GM12878 (cell line): Measurements from ENCODE around the gene UBAC2. TPM values are rescaled to one million over a fixed set of nuclear protein-coding genes. Genes with fewer than 3 reads are reported as not detected.

Experiments
- ATAC-seq: fragments of 200-7000 bp; cut with Tn5 transposase; 3 replicates; pipeline ENCODE4 v1.9.1; 2020; ENCODE audit warnings: mild to moderate bottlenecking, moderate library complexity
- BruUV-seq: library from RNA; stranded (reverse); fragments of 400-500 nt; replicated peaks from 2 replicates; lab custom pipeline; 2021; lab: Mats Ljungman, UMichigan
- CTCF ChIA-PET: fragments of 300-600 bp; sonication (Branson Sonifier 250); formaldehyde crosslinking; extraction: SDS; loops from one replicate; lab custom pipeline; 2021; ENCODE audit warnings: inconsistent platforms; lab: Yijun Ruan, JAX
- POLR2A ChIA-PET: fragments of 350-600 bp; formaldehyde crosslinking; extraction: SDS; loops from one replicate; lab custom pipeline; 2021; ENCODE audit warnings: inconsistent platforms; lab: Charles Lee
- RAD21 ChIA-PET: fragments of 300-600 bp; sonication (Branson Sonifier 250); formaldehyde crosslinking; loops from one replicate; lab custom pipeline; 2023; ENCODE audit warnings: antibody characterized with exemption; ENCODE audit not compliant: unreplicated experiment; lab: Charles Lee
- SMC1A ChIA-PET: fragments of 300-600 bp; sonication (Branson Sonifier 250); formaldehyde crosslinking; loops from one replicate; lab custom pipeline; 2023; ENCODE audit not compliant: unreplicated experiment, uncharacterized antibody; lab: Charles Lee
- DNase-seq: peaks from one replicate; pipeline ENCODE4 v3.0.0-alpha.2; 2011; ENCODE audit warnings: low read depth, low spot score
- FAIRE-seq: peaks from 3 replicates; lab custom pipeline; 2011; peaks lifted over from hg19 to GRCh38; lab: Jason Lieb, UNC
- H2AFZ ChIP-seq: 2 replicates; pipeline ENCODE4 v1.6.0; 2011; ENCODE audit warnings: low read depth, low read length, control low read depth; ENCODE audit not compliant: control insufficient read depth
- H3K27ac ChIP-seq: 2 replicates; pipeline ENCODE4 v1.5.1; 2011; ENCODE audit warnings: control low read depth; ENCODE audit not compliant: control insufficient read depth, insufficient read depth
- H3K27me3 ChIP-seq, 2 experiments: replicated peaks in 1 of 2; 2 replicates each; pipeline versions ENCODE4 v1.6.0 to v1.6.1; 2011; ENCODE audit warnings: low read length in 1 of 2; ENCODE audit not compliant: control insufficient read depth in 2 of 2, insufficient read depth in 2 of 2
- H3K36me3 ChIP-seq, 2 experiments: 2 replicates each; pipeline ENCODE4 v1.5.1; 2011; ENCODE audit warnings: low read length in 1 of 2; ENCODE audit not compliant: control insufficient read depth in 2 of 2, insufficient read depth in 2 of 2
- H3K4me1 ChIP-seq: 2 replicates; pipeline ENCODE4 v1.6.1; 2011; ENCODE audit warnings: mild to moderate bottlenecking, low read length, moderate library complexity, mixed read lengths; ENCODE audit not compliant: control insufficient read depth, insufficient read depth
- H3K4me2 ChIP-seq: 2 replicates; pipeline ENCODE4 v1.6.0; 2011; ENCODE audit warnings: control low read depth; ENCODE audit not compliant: control insufficient read depth, insufficient read depth
- H3K4me3 ChIP-seq: fragments of 200-600 bp; sonication (generic); 2 replicates; pipeline ENCODE4 v1.5.1; 2016
- H3K79me2 ChIP-seq: 2 replicates; pipeline ENCODE4 v1.6.0; 2011; ENCODE audit warnings: low read length; ENCODE audit not compliant: control insufficient read depth, insufficient read depth
- H3K9ac ChIP-seq: 2 replicates; pipeline ENCODE4 v1.8.0; 2011; ENCODE audit warnings: low read length, control low read depth, mixed read lengths; ENCODE audit not compliant: control insufficient read depth, insufficient read depth
- H3K9me3 ChIP-seq: replicated peaks from 3 replicates; pipeline ENCODE4 v1.5.1; 2011; ENCODE audit warnings: mild to moderate bottlenecking, low read length; ENCODE audit not compliant: control insufficient read depth, insufficient read depth
- H4K20me1 ChIP-seq: 2 replicates; pipeline ENCODE4 v1.6.0; 2011; ENCODE audit not compliant: control insufficient read depth, insufficient read depth
- CBFB ChIP-seq: IDR thresholded peaks from 2 replicates; pipeline ENCODE4 v1.6.1; 2016; ENCODE audit warnings: antibody characterized with exemption, low read depth
- CREB1 ChIP-seq: IDR thresholded peaks from 2 replicates; pipeline ENCODE4 v1.6.1; 2012; ENCODE audit warnings: low read depth, mild to moderate bottlenecking, inconsistent platforms
- ESRRA ChIP-seq: IDR thresholded peaks from 2 replicates; pipeline ENCODE4 v1.6.1; 2012; ENCODE audit warnings: mild to moderate bottlenecking, low read length, improper control_type of control experiment
- FOXM1 ChIP-seq: IDR thresholded peaks from 2 replicates; pipeline ENCODE4 v1.6.1; 2012; ENCODE audit warnings: low read depth, mild to moderate bottlenecking, inconsistent platforms, low read length, moderate library complexity
- IKZF2 ChIP-seq, 2 experiments: fragments of 450-650 bp; IDR thresholded peaks; 2 replicates each; pipeline ENCODE4 v1.6.1; 2017; ENCODE audit warnings: mild to moderate bottlenecking in 2 of 2, moderate library complexity in 2 of 2
- MYC ChIP-seq: IDR thresholded peaks from 2 replicates; pipeline ENCODE4 v1.6.1; 2011; ENCODE audit warnings: mild to moderate bottlenecking, low read length, moderate library complexity, inconsistent platforms; ENCODE audit not compliant: insufficient read depth, insufficient replicate concordance, insufficient read length, severe bottlenecking
- POLR2A ChIP-seq: IDR thresholded peaks from 2 replicates; pipeline ENCODE4 v1.6.1; 2011; ENCODE audit warnings: low read depth, mild to moderate bottlenecking, low read length
- POLR2AphosphoS5 ChIP-seq: IDR thresholded peaks from 2 replicates; pipeline ENCODE4 v1.6.1; 2011; ENCODE audit warnings: mild to moderate bottlenecking, low read length, inconsistent platforms
- RFX5 ChIP-seq: IDR thresholded peaks from 2 replicates; pipeline ENCODE4 v1.6.1; 2011; ENCODE audit warnings: low read depth, low read length, improper control_type of control experiment
- RUNX3 ChIP-seq: IDR thresholded peaks from 2 replicates; pipeline ENCODE4 v1.6.1; 2012; ENCODE audit warnings: low read length, inconsistent platforms
- ZBED1 ChIP-seq: IDR thresholded peaks from 2 replicates; pipeline ENCODE4 v1.6.1; 2016; ENCODE audit warnings: borderline replicate concordance
- WGBS: methylation state at CpG from one replicate; pipeline ENCODE4 v1.1.6; 2016; ENCODE audit warnings: low lambda C conversion rate; ENCODE audit not compliant: insufficient replicate concordance, insufficient coverage; ENCODE audit errors: missing lambda C conversion rate; 5-methylcytosine and 5-hydroxymethylcytosine counted together
- in situ Hi-C: fragments of 300-500 bp; cut with MboI; formaldehyde crosslinking; loops from 9 replicates; pipeline ENCODE4 v1.14.3; 2018; ENCODE audit warnings: mixed read lengths
- intact Hi-C: fragments of 100-400 bp; cut with micrococcal nuclease; formaldehyde crosslinking; loops from one replicate; pipeline ENCODE4 v1.14.2; 2022; ENCODE audit not compliant: unreplicated experiment
- polyA plus RNA-seq, 11 experiments: library from polyadenylated mRNA; depleted of rRNA in 4 of 11; unstranded in 6 of 11; stranded (reverse) in 5 of 11; fragments of >200 nt; fragmentation: Nextera tagmentation in 4 of 11; fragmentation: Illumina TruSeq in 1 of 11; extraction: Ambion mirVana in 4 of 11; extraction: Trizol in 1 of 11; gene quantifications; 1 replicate in 1 of 11; 2 replicates in 10 of 11; pipeline versions ENCODE4 v1.2.1 to v1.2.3, GENCODE V29; 2011 to 2016; ENCODE audit warnings: inconsistent platforms in 2 of 11, missing spikeins in 2 of 11, low read depth in 1 of 11
- total RNA-seq, 4 experiments: library from RNA; depleted of rRNA in 3 of 4; stranded (reverse); fragments of >200 nt in 3 of 4; fragmentation: Illumina TruSeq in 1 of 4; extraction: Trizol in 1 of 4; gene quantifications; 2 replicates each; pipeline versions ENCODE4 v1.2.1 to v1.2.3, GENCODE V29; 2013 to 2021
- TF ChIP-seq, protein P1 (sequence below): fragments of 450-650 bp; formaldehyde crosslinking; IDR thresholded peaks from 2 replicates; pipeline ENCODE4 v1.5.0; 2022; ENCODE audit warnings: mild to moderate bottlenecking, missing genetic modification characterization

Gene UBAC2
- total and polyA plus RNA-seq, 10 of the 15 experiments (the other 5 are each of a cell fraction or from before 2014, with no cell fraction given) = 3.0 to 54.6 (median 17.4) TPM

DNA sequence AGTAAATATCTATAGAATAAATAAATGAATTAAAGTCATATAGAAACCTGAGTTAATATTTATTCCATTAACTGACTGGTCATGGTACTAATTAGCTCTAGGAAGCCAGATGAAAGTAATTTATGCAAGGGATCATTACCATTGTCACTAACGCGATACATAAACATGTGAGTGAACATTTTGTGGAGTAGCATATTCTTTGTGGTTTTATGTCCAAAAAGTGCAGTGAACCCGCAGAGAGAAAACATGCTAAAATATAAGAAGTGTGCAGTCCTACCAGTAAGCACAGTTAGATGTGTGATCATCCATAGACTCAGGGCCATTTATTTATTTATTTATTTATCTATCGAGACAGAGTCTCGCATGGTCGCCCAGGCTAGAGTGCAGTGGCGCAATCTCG lies 104.9 kb downstream of the UBAC2 start:
- intact Hi-C loops = loop anchor here (10.0 kb wide), 1 partner anchor 199 kb away; the partner anchor contains the start of gene TM9SF2

More for the DNA sequence above, 104.9 kb downstream of the UBAC2 start:
- H3K27me3 ChIP-seq = no peaks in the 10 kb centered on the region
- H3K9ac ChIP-seq = peak overlapping the region; percentile 83
- no peak for ATAC-seq
- no peak overlapping the region for H2AFZ ChIP-seq
- H3K27ac ChIP-seq = peak overlapping the region; percentile 93
- H3K9me3 ChIP-seq = no peaks in the 10 kb centered on the region
- peaks cover 0 to 14% of the 10 kb centered on the region in 2 experiments; a peak in 3 of 4 replicates for H3K36me3 ChIP-seq
- TF ChIP-seq FOXM1 (0 out of 2 replicates have a peak, but pooled peaks have one; percentile 0), ZBED1 (peak; percentile 71), CBFB (0 out of 2 replicates have a peak, but pooled peaks have one; percentile 6), CREB1 (no peak), POLR2AphosphoS5 (peak; percentile 66; the same call in 1 of the 2 replicates), RFX5 (no peak), IKZF2 (IDR thresholded peaks at IDR 0.05) (no peak), MYC (no peak), ESRRA (no peak), POLR2A (peak; percentile 33; the same call in 1 of the 2 replicates), RUNX3 (peak; percentile 60)
- TF ChIP-seq, protein P1, sequence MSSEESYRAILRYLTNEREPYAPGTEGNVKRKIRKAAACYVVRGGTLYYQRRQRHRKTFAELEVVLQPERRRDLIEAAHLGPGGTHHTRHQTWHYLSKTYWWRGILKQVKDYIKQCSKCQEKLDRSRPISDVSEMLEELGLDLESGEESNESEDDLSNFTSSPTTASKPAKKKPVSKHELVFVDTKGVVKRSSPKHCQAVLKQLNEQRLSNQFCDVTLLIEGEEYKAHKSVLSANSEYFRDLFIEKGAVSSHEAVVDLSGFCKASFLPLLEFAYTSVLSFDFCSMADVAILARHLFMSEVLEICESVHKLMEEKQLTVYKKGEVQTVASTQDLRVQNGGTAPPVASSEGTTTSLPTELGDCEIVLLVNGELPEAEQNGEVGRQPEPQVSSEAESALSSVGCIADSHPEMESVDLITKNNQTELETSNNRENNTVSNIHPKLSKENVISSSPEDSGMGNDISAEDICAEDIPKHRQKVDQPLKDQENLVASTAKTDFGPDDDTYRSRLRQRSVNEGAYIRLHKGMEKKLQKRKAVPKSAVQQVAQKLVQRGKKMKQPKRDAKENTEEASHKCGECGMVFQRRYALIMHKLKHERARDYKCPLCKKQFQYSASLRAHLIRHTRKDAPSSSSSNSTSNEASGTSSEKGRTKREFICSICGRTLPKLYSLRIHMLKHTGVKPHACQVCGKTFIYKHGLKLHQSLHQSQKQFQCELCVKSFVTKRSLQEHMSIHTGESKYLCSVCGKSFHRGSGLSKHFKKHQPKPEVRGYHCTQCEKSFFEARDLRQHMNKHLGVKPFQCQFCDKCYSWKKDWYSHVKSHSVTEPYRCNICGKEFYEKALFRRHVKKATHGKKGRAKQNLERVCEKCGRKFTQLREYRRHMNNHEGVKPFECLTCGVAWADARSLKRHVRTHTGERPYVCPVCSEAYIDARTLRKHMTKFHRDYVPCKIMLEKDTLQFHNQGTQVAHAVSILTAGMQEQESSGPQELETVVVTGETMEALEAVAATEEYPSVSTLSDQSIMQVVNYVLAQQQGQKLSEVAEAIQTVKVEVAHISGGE = 0 out of 2 replicates have a peak, but pooled peaks have one; percentile 1
- TF ChIP-seq, all 136 proteins: peak for 7
- ChIA-PET RAD21 (interaction anchor here (0.7 to 14.1 kb wide), 14 partner anchors 8 to 130 kb away, joined by 3 to 247 read pairs (median 20); no protein-coding TSS in a partner anchor), POLR2A (interaction anchor here (0.6 to 8.0 kb wide), 8 partner anchors 7 to 1870 kb away, joined by 3 to 59 read pairs (median 14); no protein-coding TSS in a partner anchor), CTCF (interaction anchor here (0.9 to 6.7 kb wide), 11 partner anchors 8 to 82 kb away, joined by 3 to 61 read pairs (median 8); no protein-coding TSS in a partner anchor), SMC1A (interaction anchor here (1.0 to 13.7 kb wide), 14 partner anchors 18 to 130 kb away, joined by 3 to 264 read pairs (median 18); no protein-coding TSS in a partner anchor)
- Histone ChIP-seq H4K20me1 (no peaks in the 10 kb centered on the region; the same call in 1 of the 2 replicates), H3K79me2 (peaks cover 98% of the 10 kb centered on the region), H3K4me2 (peak overlapping the region; percentile 64), H3K4me1 (peaks cover 39% of the 10 kb centered on the region), H3K4me3 (peak overlapping the region; percentile 98)
- in situ Hi-C loops = loop anchor here (5.0 kb wide), 1 partner anchor 62 kb away; no protein-coding TSS in a partner anchor
- 0% methylated on average over 8 of the region's 8 CpGs for WGBS
- no TSS peak for BruUV-seq
- FAIRE-seq (no peak), DNase-seq (no peak)
